Liver (tissue), 9 donors: ENCODE measurements around the gene CASP10. TPM values are rescaled to one million over a fixed set of nuclear protein-coding genes. Genes with fewer than 3 reads are reported as not detected.

ENCODE experiments used
- DNase-seq: peaks from one replicate; pipeline ENCODE4 v3.0.0-alpha.2; 2017; ENCODE audit warnings: low spot score
- H3K27ac ChIP-seq, 2 donors: one replicate each; pipeline ENCODE4 v1.7.0; 2013; ENCODE audit warnings: inconsistent platforms in 2 of 2, low read length in 2 of 2, control low read depth in 1 of 2, low read depth in 1 of 2, mild to moderate bottlenecking in 1 of 2
- H3K27me3 ChIP-seq, 4 donors: one replicate each; pipeline versions ENCODE4 v1.6.1 to v1.7.0; 2013; ENCODE audit warnings: low read length in 3 of 4, inconsistent platforms in 1 of 4, mild to moderate bottlenecking in 1 of 4, moderate library complexity in 1 of 4; ENCODE audit not compliant: control insufficient read depth in 4 of 4, insufficient read depth in 4 of 4
- H3K36me3 ChIP-seq, 4 donors: one replicate each; pipeline versions ENCODE4 v1.6.1 to v1.7.0; 2013; ENCODE audit warnings: low read length in 3 of 4, mild to moderate bottlenecking in 3 of 4, low read depth in 1 of 4, moderate library complexity in 1 of 4; ENCODE audit not compliant: control insufficient read depth in 4 of 4, insufficient read depth in 3 of 4
- H3K4me1 ChIP-seq, 4 donors: one replicate each; pipeline versions ENCODE4 v1.6.1 to v1.7.0; 2013; ENCODE audit warnings: low read length in 3 of 4, mild to moderate bottlenecking in 3 of 4, moderate library complexity in 1 of 4; ENCODE audit not compliant: control insufficient read depth in 4 of 4, insufficient read depth in 4 of 4
- H3K4me3 ChIP-seq, 3 donors: one replicate each; pipeline versions ENCODE4 v1.6.1 to v1.7.0; 2013; ENCODE audit warnings: low read length in 3 of 3, control low read depth in 1 of 3, low read depth in 1 of 3, mild to moderate bottlenecking in 1 of 3
- H3K9ac ChIP-seq, 2 donors: one replicate each; pipeline ENCODE4 v1.7.0; 2013; ENCODE audit warnings: low read length in 2 of 2, mild to moderate bottlenecking in 2 of 2, moderate library complexity in 2 of 2, control low read depth in 1 of 2, low read depth in 1 of 2
- H3K9me3 ChIP-seq, 4 donors: one replicate each; pipeline versions ENCODE4 v1.6.1 to v1.7.0; 2013; ENCODE audit warnings: low read length in 3 of 4; ENCODE audit not compliant: control insufficient read depth in 4 of 4
- FOXA1 ChIP-seq: IDR thresholded peaks from 2 replicates; pipeline ENCODE4 v1.6.1; 2016; ENCODE audit warnings: antibody characterized with exemption
- GABPA ChIP-seq, 2 donors: IDR thresholded peaks in 1 of 2; conservative IDR thresholded peaks in 1 of 2; 2 replicates each; pipeline ENCODE4 v1.6.1; 2016; ENCODE audit warnings: antibody characterized with exemption in 2 of 2, mild to moderate bottlenecking in 1 of 2, moderate library complexity in 1 of 2
- HNF4A ChIP-seq, 2 donors: conservative IDR thresholded peaks; 2 replicates each; pipeline ENCODE4 v1.6.1; 2016; ENCODE audit warnings: antibody characterized with exemption in 2 of 2, mild to moderate bottlenecking in 2 of 2
- HNF4G ChIP-seq: IDR thresholded peaks from 2 replicates; pipeline ENCODE4 v1.6.1; 2016; ENCODE audit warnings: antibody characterized with exemption
- NR2F2 ChIP-seq: IDR thresholded peaks from 2 replicates; pipeline ENCODE4 v1.6.1; 2016; ENCODE audit warnings: antibody characterized with exemption
- RXRA ChIP-seq, 2 donors: IDR thresholded peaks; 2 replicates each; pipeline ENCODE4 v1.6.1; 2017 to 2018; ENCODE audit warnings: antibody characterized with exemption in 2 of 2, mild to moderate bottlenecking in 1 of 2
- SP1 ChIP-seq: IDR thresholded peaks from 2 replicates; pipeline ENCODE4 v1.6.1; 2018; ENCODE audit warnings: antibody characterized with exemption, mild to moderate bottlenecking
- ZBTB33 ChIP-seq: IDR thresholded peaks from 2 replicates; pipeline ENCODE4 v1.6.1; 2016; ENCODE audit warnings: antibody characterized with exemption
- WGBS: extraction: QIAGEN DNeasy Blood & Tissue Kit; methylation state at CpG from one replicate; pipeline ENCODE4 v1.1.7; 2013; 5-methylcytosine and 5-hydroxymethylcytosine counted together
- polyA plus RNA-seq, 2 donors: library from polyadenylated mRNA; stranded (reverse) in 1 of 2; unstranded in 1 of 2; fragments of 200-250 nt in 1 of 2; fragments of >200 nt in 1 of 2; fragmentation: Nextera tagmentation in 1 of 2; extraction: Ambion mirVana in 1 of 2; gene quantifications; one replicate each; pipeline versions ENCODE4 v1.2.1 to v1.2.3, GENCODE V29; 2013 to 2015
- total RNA-seq, 2 donors: library from RNA; depleted of rRNA; stranded (reverse); fragments of >200 nt; gene quantifications; one replicate each; pipeline ENCODE4 v1.2.3, GENCODE V29; 2014
- TF ChIP-seq, protein P1 (sequence below): fragments of 150-350 bp; IDR thresholded peaks from 2 replicates; pipeline ENCODE4 v1.5.1; 2017; ENCODE audit warnings: improper control_type of control experiment, low read depth, low read length; ENCODE audit not compliant: missing input control
- donor health status: healthy.
- donor health status: healthy.
- donor health status: healthy.
- donor health status: healthy.
- donor health status: healthy.

The CASP10 gene
- total and polyA plus RNA-seq, 4 donors: 2.2 to 13.6 (median 5.6) TPM

DNA sequence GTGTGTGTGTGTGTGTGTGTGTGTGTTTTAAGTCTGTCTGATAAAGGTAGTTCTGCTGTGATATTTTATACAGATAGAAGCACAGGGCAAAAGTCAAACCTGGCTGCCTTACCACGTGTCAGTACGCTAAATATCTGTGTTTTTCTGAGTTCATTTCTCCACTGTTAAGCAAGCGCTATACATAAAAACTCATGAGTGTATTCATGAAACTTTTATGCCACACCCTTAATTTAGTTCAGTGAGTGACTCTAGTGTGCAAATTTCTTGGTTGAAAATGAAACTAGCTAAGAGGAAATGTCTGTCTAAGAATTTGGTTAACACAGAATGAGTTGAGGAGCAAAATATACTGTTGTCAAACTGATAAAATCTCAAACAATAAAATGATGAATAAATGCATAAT lies 11.2 kb downstream of the CASP10 start:
- no peak overlapping the region for H3K27ac ChIP-seq
- peaks cover 0 to 15% (median 12%) of the 10 kb centered on the region in 4 donors for H3K4me1 ChIP-seq

GRCh38 chr2:201195331-201195730 lies 12.4 kb downstream of the CASP10 start:
- Histone ChIP-seq H3K27me3 (no peaks in the 10 kb centered on the region), H3K36me3 (peaks cover 3 to 25% (median 9%) of the 10 kb centered on the region in 4 donors), H3K9me3 (no peaks in the 10 kb centered on the region), H3K4me1 (peaks cover 0 to 15% (median 12%) of the 10 kb centered on the region in 4 donors), H3K27ac (no peak overlapping the region), H3K4me3 (no peak overlapping the region), H3K9ac (no peak overlapping the region)
- DNase-seq: no peak
- TF ChIP-seq HNF4A (conservative IDR thresholded peaks at IDR 0.05): peak in 1 of 2 donors; percentile 22
- no peak for TF ChIP-seq FOXA1
- 90% methylated on average over 3 of the region's 3 CpGs for WGBS

More for the DNA sequence above, 11.2 kb downstream of the CASP10 start:
- H3K9ac ChIP-seq: no peak overlapping the region
- no peak overlapping the region for H3K4me3 ChIP-seq
- TF ChIP-seq HNF4A (conservative IDR thresholded peaks at IDR 0.05) (peak; percentile 29 to 31), SP1 (peak; percentile 5)
- TF ChIP-seq, protein P1, sequence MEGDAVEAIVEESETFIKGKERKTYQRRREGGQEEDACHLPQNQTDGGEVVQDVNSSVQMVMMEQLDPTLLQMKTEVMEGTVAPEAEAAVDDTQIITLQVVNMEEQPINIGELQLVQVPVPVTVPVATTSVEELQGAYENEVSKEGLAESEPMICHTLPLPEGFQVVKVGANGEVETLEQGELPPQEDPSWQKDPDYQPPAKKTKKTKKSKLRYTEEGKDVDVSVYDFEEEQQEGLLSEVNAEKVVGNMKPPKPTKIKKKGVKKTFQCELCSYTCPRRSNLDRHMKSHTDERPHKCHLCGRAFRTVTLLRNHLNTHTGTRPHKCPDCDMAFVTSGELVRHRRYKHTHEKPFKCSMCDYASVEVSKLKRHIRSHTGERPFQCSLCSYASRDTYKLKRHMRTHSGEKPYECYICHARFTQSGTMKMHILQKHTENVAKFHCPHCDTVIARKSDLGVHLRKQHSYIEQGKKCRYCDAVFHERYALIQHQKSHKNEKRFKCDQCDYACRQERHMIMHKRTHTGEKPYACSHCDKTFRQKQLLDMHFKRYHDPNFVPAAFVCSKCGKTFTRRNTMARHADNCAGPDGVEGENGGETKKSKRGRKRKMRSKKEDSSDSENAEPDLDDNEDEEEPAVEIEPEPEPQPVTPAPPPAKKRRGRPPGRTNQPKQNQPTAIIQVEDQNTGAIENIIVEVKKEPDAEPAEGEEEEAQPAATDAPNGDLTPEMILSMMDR: no peak
- H3K27me3 ChIP-seq: no peaks in the 10 kb centered on the region
- peaks cover 3 to 16% (median 7%) of the 10 kb centered on the region in 4 donors for H3K36me3 ChIP-seq
- WGBS: 47% methylated on average over 3 of the region's 3 CpGs
- H3K9me3 ChIP-seq: no peaks in the 10 kb centered on the region
- DNase-seq: no peak

GRCh38 chr2:201196003-201196402 lies 13.1 kb downstream of the CASP10 start:
- WGBS: 87% methylated on average over 3 of the region's 3 CpGs

More at GRCh38 chr2:201196003-201196402, 13.1 kb downstream of the CASP10 start:
- Histone ChIP-seq H3K36me3 (peaks cover 3 to 25% (median 9%) of the 10 kb centered on the region in 4 donors), H3K9ac (no peak overlapping the region), H3K4me3 (no peak overlapping the region), H3K4me1 (peaks cover 0 to 14% (median 11%) of the 10 kb centered on the region in 4 donors), H3K27me3 (no peaks in the 10 kb centered on the region), H3K9me3 (no peaks in the 10 kb centered on the region), H3K27ac (no peak overlapping the region)
- TF ChIP-seq RXRA (IDR thresholded peaks at IDR 0.05) (no peak), HNF4G (no peak), GABPA (IDR thresholded peaks at IDR 0.05 in 1 of 2, conservative IDR thresholded peaks at IDR 0.05 in 1 of 2) (no peak), NR2F2 (no peak), ZBTB33 (no peak)
- DNase-seq: no peak
